H1 (cell line): ENCODE data around the gene FAM83F. TPM values are rescaled to one million over a fixed set of nuclear protein-coding genes. Genes with fewer than 3 reads are reported as not detected.

Source experiments
- CTCF ChIA-PET: fragments of 300-600 bp; sonication (Branson Sonifier 250); formaldehyde crosslinking; loops from one replicate; lab custom pipeline; 2021; ENCODE audit not compliant: partially characterized antibody; lab: Charles Lee
- POLR2A ChIA-PET: fragments of 300-600 bp; sonication (Branson Sonifier 250); formaldehyde crosslinking; loops from one replicate; lab custom pipeline; 2021; ENCODE audit warnings: inconsistent platforms; ENCODE audit not compliant: partially characterized antibody; lab: Charles Lee
- DNase-seq, 2 experiments: peaks; one replicate each; pipeline versions ENCODE4 v3.0.0 to v3.0.0-alpha.2; 2010 to 2022; ENCODE audit warnings: low spot score in 2 of 2, low read depth in 1 of 2, mixed read lengths in 1 of 2
- FAIRE-seq: peaks from 2 replicates; lab custom pipeline; 2011; peaks lifted over from hg19 to GRCh38; lab: Jason Lieb, UNC
- H2AFZ ChIP-seq: 2 replicates; pipeline ENCODE4 v1.8.1; 2012; ENCODE audit warnings: low read length, inconsistent platforms
- H2AK5ac ChIP-seq: 2 replicates; pipeline ENCODE4 v1.6.1; 2013; ENCODE audit warnings: low read depth, low read length
- H2BK120ac ChIP-seq: replicated peaks from 2 replicates; pipeline ENCODE3; 2013; ENCODE audit warnings: low read depth, low read length, inconsistent platforms
- H2BK12ac ChIP-seq: 2 replicates; pipeline ENCODE4 v1.6.1; 2013; ENCODE audit warnings: low read depth, low read length
- H2BK15ac ChIP-seq: 2 replicates; pipeline ENCODE4 v1.6.1; 2013; ENCODE audit warnings: low read length
- H2BK20ac ChIP-seq: 2 replicates; pipeline ENCODE4 v1.6.1; 2013; ENCODE audit warnings: low read length
- H2BK5ac ChIP-seq: 2 replicates; pipeline ENCODE4 v1.6.1; 2013; ENCODE audit warnings: low read depth, low read length
- H3K14ac ChIP-seq: 2 replicates; pipeline ENCODE4 v1.6.1; 2013; ENCODE audit warnings: inconsistent platforms; ENCODE audit not compliant: insufficient read length
- H3K18ac ChIP-seq: 2 replicates; pipeline ENCODE4 v1.6.1; 2013; ENCODE audit warnings: low read length; ENCODE audit errors: extremely low read depth
- H3K23ac ChIP-seq: 2 replicates; pipeline ENCODE4 v1.6.1; 2013; ENCODE audit warnings: inconsistent platforms; ENCODE audit not compliant: insufficient read length
- H3K23me2 ChIP-seq: 2 replicates; pipeline ENCODE4 v1.6.1; 2013; ENCODE audit warnings: low read depth, low read length
- H3K27ac ChIP-seq: 2 replicates; pipeline ENCODE4 v1.6.1; 2011; ENCODE audit warnings: low read depth, low read length, inconsistent platforms
- H3K27me3 ChIP-seq, 4 experiments: replicated peaks in 1 of 4; 1 replicate in 1 of 4; 2 replicates in 3 of 4; pipeline versions ENCODE4 v1.6.1 to v1.8.1; 2011 to 2013; ENCODE audit warnings: low read length in 3 of 4, mild to moderate bottlenecking in 3 of 4, inconsistent platforms in 2 of 4, mixed read lengths in 2 of 4, moderate library complexity in 1 of 4; ENCODE audit not compliant: control insufficient read depth in 3 of 4, insufficient read depth in 3 of 4; ENCODE audit errors: extremely low read depth in 1 of 4
- H3K36me3 ChIP-seq, 4 experiments: 2 replicates each; pipeline versions ENCODE4 v1.6.1 to v1.8.1; 2011 to 2013; ENCODE audit warnings: mild to moderate bottlenecking in 4 of 4, low read length in 3 of 4, moderate library complexity in 2 of 4, control low read depth in 1 of 4, inconsistent platforms in 1 of 4; ENCODE audit not compliant: insufficient read depth in 4 of 4, control insufficient read depth in 2 of 4
- H3K4ac ChIP-seq: replicated peaks from 2 replicates; pipeline ENCODE3; 2013; ENCODE audit warnings: low read length, low read depth, mixed read lengths, inconsistent platforms; ENCODE audit not compliant: insufficient read length
- H3K4me1 ChIP-seq, 4 experiments: replicated peaks in 1 of 4; 1 replicate in 1 of 4; 2 replicates in 3 of 4; pipeline versions ENCODE4 v1.6.1 to v1.8.1; 2011 to 2013; ENCODE audit warnings: low read length in 3 of 4, inconsistent platforms in 2 of 4, mixed read lengths in 1 of 4; ENCODE audit not compliant: insufficient read depth in 4 of 4, control insufficient read depth in 3 of 4
- H3K4me2 ChIP-seq, 2 experiments: 2 replicates each; pipeline versions ENCODE4 v1.6.1 to v1.8.1; 2011 to 2013; ENCODE audit warnings: low read depth in 2 of 2, low read length in 2 of 2, control low read depth in 1 of 2, inconsistent platforms in 1 of 2, mild to moderate bottlenecking in 1 of 2; ENCODE audit not compliant: insufficient read depth in 1 of 2
- H3K4me3 ChIP-seq, 4 experiments: fragments of 200-600, 300-600 bp in 1 of 4; sonication (generic), shearing (Covaris generic), sonication (Bioruptor Twin) in 1 of 4; 2 replicates each; pipeline versions ENCODE4 v1.5.1 to v1.8.1; 2011 to 2016; ENCODE audit warnings: low read length in 4 of 4, low read depth in 3 of 4, control low read depth in 2 of 4, inconsistent platforms in 2 of 4, mild to moderate bottlenecking in 2 of 4, mixed read lengths in 1 of 4, moderate library complexity in 1 of 4; ENCODE audit not compliant: insufficient read depth in 2 of 4; ENCODE audit errors: extremely low read depth in 1 of 4
- H3K56ac ChIP-seq: replicated peaks from 2 replicates; pipeline ENCODE3; 2013; ENCODE audit warnings: low read depth, mild to moderate bottlenecking, mixed read lengths, low read length, inconsistent platforms; ENCODE audit not compliant: insufficient read length
- H3K79me1 ChIP-seq: 2 replicates; pipeline ENCODE4 v1.6.1; 2013; ENCODE audit warnings: low read depth, low read length, control low read depth
- H3K79me2 ChIP-seq, 2 experiments: 2 replicates each; pipeline versions ENCODE4 v1.6.1 to v1.8.1; 2012 to 2013; ENCODE audit warnings: low read length in 2 of 2, mild to moderate bottlenecking in 2 of 2, inconsistent platforms in 1 of 2; ENCODE audit not compliant: insufficient read depth in 2 of 2, control insufficient read depth in 1 of 2
- H3K9ac ChIP-seq, 4 experiments: replicated peaks in 1 of 4; 1 replicate in 1 of 4; 2 replicates in 3 of 4; pipeline versions ENCODE4 v1.6.1 to v1.8.1; 2011 to 2013; ENCODE audit warnings: low read depth in 3 of 4, low read length in 3 of 4, control low read depth in 2 of 4, mild to moderate bottlenecking in 2 of 4, moderate library complexity in 2 of 4, inconsistent platforms in 1 of 4; ENCODE audit errors: extremely low read depth in 1 of 4
- H3K9me3 ChIP-seq, 2 experiments: 2 replicates each; pipeline versions ENCODE4 v1.6.1 to v1.8.1; 2012 to 2013; ENCODE audit warnings: mild to moderate bottlenecking in 2 of 2, moderate library complexity in 2 of 2, control low read depth in 1 of 2, inconsistent platforms in 1 of 2, low read depth in 1 of 2, low read length in 1 of 2, mixed read lengths in 1 of 2; ENCODE audit not compliant: insufficient read depth in 2 of 2
- H4K20me1 ChIP-seq, 2 experiments: replicated peaks in 1 of 2; 2 replicates each; pipeline versions ENCODE3 to v1.8.1; 2011 to 2013; ENCODE audit warnings: inconsistent platforms in 2 of 2, low read length in 2 of 2, mild to moderate bottlenecking in 1 of 2; ENCODE audit not compliant: insufficient read depth in 2 of 2, control insufficient read depth in 1 of 2
- H4K5ac ChIP-seq: 2 replicates; pipeline ENCODE4 v1.6.1; 2013; ENCODE audit warnings: low read length, low read depth, mixed read lengths, inconsistent platforms; ENCODE audit not compliant: insufficient read length
- H4K8ac ChIP-seq: 2 replicates; pipeline ENCODE4 v1.8.0; 2013; ENCODE audit warnings: mild to moderate bottlenecking, moderate library complexity, low read length, inconsistent platforms; ENCODE audit not compliant: insufficient read depth; ENCODE audit errors: extremely low read depth
- H4K91ac ChIP-seq: replicated peaks from 2 replicates; pipeline ENCODE3; 2013; ENCODE audit warnings: low read length, mixed read lengths, inconsistent platforms; ENCODE audit not compliant: insufficient read length
- SIN3A ChIP-seq, 2 experiments: IDR thresholded peaks in 1 of 2; conservative IDR thresholded peaks in 1 of 2; 2 replicates each; pipeline ENCODE4 v1.6.1; 2011 to 2012; ENCODE audit warnings: low read length in 2 of 2, improper control_type of control experiment in 1 of 2, low read depth in 1 of 2, mild to moderate bottlenecking in 1 of 2
- whole genome bisulfite sequencing, 2 experiments: shearing (Covaris generic) in 1 of 2; methylation state at CpG; one replicate each; pipeline versions ENCODE4 v1.1.6 to v1.1.7; 2013 to 2015; ENCODE audit warnings: low lambda C conversion rate in 2 of 2, mixed read lengths in 2 of 2, inconsistent platforms in 1 of 2, low coverage in 1 of 2, missing lambda C conversion rate in 1 of 2; ENCODE audit not compliant: insufficient replicate concordance in 2 of 2, insufficient coverage in 1 of 2, insufficient read length in 1 of 2; ENCODE audit errors: extremely low coverage in 1 of 2, missing lambda C conversion rate in 1 of 2; 5-methylcytosine and 5-hydroxymethylcytosine counted together
- polyA plus RNA-seq, 7 experiments: library from polyadenylated mRNA; depleted of rRNA in 3 of 7; stranded (reverse) in 5 of 7; unstranded in 2 of 7; fragments of >200 nt in 5 of 7; fragments of 200-250 nt in 2 of 7; gene quantifications; 1 replicate in 5 of 7; 2 replicates in 1 of 7; 4 replicates in 1 of 7; pipeline versions ENCODE4 v1.2.1 to v1.2.3, GENCODE V29; 2011 to 2013; ENCODE audit warnings: missing spikeins in 2 of 7, mixed read lengths in 2 of 7
- total RNA-seq: library from RNA; stranded (reverse); fragmentation: NEBNext Ultra II Directional; extraction: Animal tissue kit (Norgen Biotek cat#: 25700); gene quantifications from 2 replicates; pipeline ENCODE4 v1.2.1, GENCODE V29; 2021
- TF ChIP-seq, protein P1 (sequence below): IDR thresholded peaks from 2 replicates; pipeline ENCODE4 v1.6.1; 2012; ENCODE audit warnings: inconsistent platforms

Gene FAM83F
- total and polyA plus RNA-seq, 2 of the 8 experiments (the other 6 are each of a cell fraction or from before 2014, with no cell fraction given): 8.6 to 18.9 TPM

DNA sequence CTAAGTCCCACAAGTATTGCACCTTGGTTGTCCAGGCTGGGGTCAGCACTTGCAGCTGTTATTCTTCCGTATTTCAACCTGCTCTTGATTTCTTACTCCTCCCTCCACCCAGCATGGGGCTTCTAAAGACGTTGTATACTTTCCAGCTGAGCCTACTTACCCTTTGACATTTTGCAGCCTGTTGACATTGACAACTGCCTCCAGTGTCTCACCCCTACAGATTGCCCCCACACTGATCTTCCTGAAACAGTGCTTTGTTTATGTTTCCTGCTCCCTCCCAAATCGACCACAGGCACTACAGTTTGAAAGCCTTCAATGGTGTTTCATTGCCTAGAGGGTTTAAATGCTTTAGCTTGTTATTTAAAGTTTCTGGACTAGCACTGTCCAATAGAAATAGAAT, 56.6 kb downstream of the FAM83F start:
- DNase-seq: no peak
- no peak overlapping the region for H3K4me2 ChIP-seq
- no peak overlapping the region for H2BK12ac ChIP-seq
- 62% methylated on average over 3 of the region's 3 CpGs; no CpG with 5 or more reads in 1 of the 2 experiments for WGBS, 2 experiments
- H3K79me2 ChIP-seq: peaks cover 4 to 59% of the 10 kb centered on the region in 2 experiments; a peak in 3 of 4 replicates
- ChIA-PET CTCF (interaction anchor here (0.7 to 1.4 kb wide), 3 partner anchors 10 to 23 kb away, joined by 3 to 5 read pairs (median 4); no protein-coding TSS in a partner anchor), POLR2A (interaction anchor here (0.6 to 1.6 kb wide), 2 partner anchors 103 to 126 kb away, joined by 3 to 4 read pairs; partner anchors contain the start of gene TNRC6B)
- H2BK20ac ChIP-seq: no peak overlapping the region
- H4K20me1 ChIP-seq: peaks cover 4 to 12% of the 10 kb centered on the region in 2 experiments
- H3K23me2 ChIP-seq: no peaks in the 10 kb centered on the region
- H3K4ac ChIP-seq: no peak overlapping the region
- H3K4me1 ChIP-seq: peaks cover 2 to 12% (median 6%) of the 10 kb centered on the region in 4 experiments; a peak in 6 of 7 replicates
- H3K56ac ChIP-seq: no peak overlapping the region
- no peak overlapping the region for H2BK5ac ChIP-seq
- no peak overlapping the region for H2AFZ ChIP-seq
- no peak overlapping the region for H2BK15ac ChIP-seq
- H2AK5ac ChIP-seq: no peak overlapping the region
- H3K36me3 ChIP-seq: no peaks in the 10 kb centered on the region
- no peak overlapping the region for H3K27ac ChIP-seq
- no peaks in the 10 kb centered on the region; the same call in 1 of the 2 replicates for H3K79me1 ChIP-seq
- no peak overlapping the region for H3K14ac ChIP-seq
- no peak for FAIRE-seq
- H2BK120ac ChIP-seq: no peak overlapping the region
- no peak overlapping the region for H3K23ac ChIP-seq
- no peak overlapping the region for H4K5ac ChIP-seq
- H3K9ac ChIP-seq: no peak overlapping the region
- TF ChIP-seq, protein P1, sequence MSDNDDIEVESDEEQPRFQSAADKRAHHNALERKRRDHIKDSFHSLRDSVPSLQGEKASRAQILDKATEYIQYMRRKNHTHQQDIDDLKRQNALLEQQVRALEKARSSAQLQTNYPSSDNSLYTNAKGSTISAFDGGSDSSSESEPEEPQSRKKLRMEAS: no peak
- TF ChIP-seq SIN3A (conservative IDR thresholded peaks at IDR 0.05 in 1 of 2, IDR thresholded peaks at IDR 0.05 in 1 of 2; ENCODE audit: low read depth in 1 of 2, low read length in 2 of 2): 0 out of 4 replicates have a peak, but pooled peaks of 1 of the 2 experiments have one; percentile 44
- TF ChIP-seq, all 59 proteins: peak for 1
- Histone ChIP-seq H3K18ac (no peak overlapping the region), H3K4me3 (no peak overlapping the region), H3K27me3 (no peaks in the 10 kb centered on the region), H4K91ac (no peak overlapping the region), H3K9me3 (no peaks in the 10 kb centered on the region), H4K8ac (no peak overlapping the region)
